Head of caudate nucleus (tissue), 42 donors: ENCODE measurements around the gene ZMIZ1.
A peak's percentile ranks its signal among the peaks of the same experiment; 100 is the strongest.

Experiments
- DNase-seq, 42 donors: peaks; one replicate each; pipeline versions ENCODE4 v3.0.0 to v3.0.0-alpha.2; 2020 to 2021; ENCODE audit warnings: mixed read lengths in 7 of 42
- intact Hi-C: fragments of 100-400 bp; cut with DNase I; formaldehyde crosslinking; loops from one replicate; pipeline ENCODE4 v1.15.0; 2022

ZMIZ1 gene

GRCh38 chr10:79072041-79072441 lies 3.3 kb downstream of the ZMIZ1 start:
- DNase-seq = peak in 13 of 42 donors; percentile 16 to 65 (median 45)
- intact Hi-C loops = loop anchor here (5.0 to 10.0 kb wide), 4 partner anchors 80 to 1027 kb away; no protein-coding TSS in a partner anchor

GRCh38 chr10:79072994-79073645 lies 4.4 kb downstream of the ZMIZ1 start:
- intact Hi-C loops = loop anchor here (5.0 to 10.0 kb wide), 4 partner anchors 79 to 1028 kb away; no protein-coding TSS in a partner anchor
- DNase-seq = no peak

- intact Hi-C loops = loop anchor here (5.0 to 10.0 kb wide), 4 partner anchors 78 to 1029 kb away; no protein-coding TSS in a partner anchor
- peak in 1 of 42 donors; percentile 48 for DNase-seq
These were observed 5.1 kb downstream of the ZMIZ1 start for GRCh38 chr10:79073784-79074432.

GRCh38 chr10:79074732-79075131 lies 6.0 kb downstream of the ZMIZ1 start:
- no peak for DNase-seq
- intact Hi-C loops = loop anchor here (5.0 to 10.0 kb wide), 4 partner anchors 78 to 1030 kb away; no protein-coding TSS in a partner anchor

- no peak for DNase-seq
- intact Hi-C loops = loop anchor here (10.0 kb wide), 2 partner anchors 771 to 1031 kb away; no protein-coding TSS in a partner anchor
These were observed 6.7 kb downstream of the ZMIZ1 start for GRCh38 chr10:79075418-79075817.

- intact Hi-C loops = loop anchor here (10.0 kb wide), 2 partner anchors 773 to 1033 kb away; no protein-coding TSS in a partner anchor
- DNase-seq = no peak
These were observed 8.9 kb downstream of the ZMIZ1 start for GRCh38 chr10:79077488-79078173.

- no peak for DNase-seq
- intact Hi-C loops = loop anchor here (10.0 kb wide), 2 partner anchors 774 to 1034 kb away; no protein-coding TSS in a partner anchor
These were observed 9.7 kb downstream of the ZMIZ1 start for GRCh38 chr10:79078367-79079053.

- DNase-seq = no peak
- intact Hi-C loops = loop anchor here (10.0 kb wide), 2 partner anchors 774 to 1034 kb away; no protein-coding TSS in a partner anchor
These were observed 10.3 kb downstream of the ZMIZ1 start for GRCh38 chr10:79079054-79079397.

GRCh38 chr10:79079490-79080355 lies 11.0 kb downstream of the ZMIZ1 start:
- intact Hi-C loops = loop anchor here (10.0 kb wide), 2 partner anchors 775 to 1035 kb away; no protein-coding TSS in a partner anchor
- DNase-seq = peak in 1 of 42 donors; percentile 18

- DNase-seq = no peak
- intact Hi-C loops = no loop called here
These were observed 12.7 kb downstream of the ZMIZ1 start for GRCh38 chr10:79081353-79082034.

- intact Hi-C loops = no loop called here
- DNase-seq = no peak
These were observed 13.2 kb downstream of the ZMIZ1 start for GRCh38 chr10:79082035-79082373.

GRCh38 chr10:79082631-79083596 lies 14.1 kb downstream of the ZMIZ1 start:
- intact Hi-C loops = no loop called here
- DNase-seq = no peak

GRCh38 chr10:79084012-79084971 lies 15.5 kb downstream of the ZMIZ1 start:
- intact Hi-C loops = no loop called here
- DNase-seq = peak in 41 of 42 donors; percentile 39 to 89 (median 65)

- intact Hi-C loops = no loop called here
- DNase-seq = no peak
These were observed 16.3 kb downstream of the ZMIZ1 start for GRCh38 chr10:79084972-79085597.

GRCh38 chr10:79086822-79087221 lies 18.1 kb downstream of the ZMIZ1 start:
- no peak for DNase-seq
- intact Hi-C loops = no loop called here
